Type B pancreatic cell (in vitro differentiated cells): Measurements from ENCODE around the gene DIP2A. TPM values are rescaled to one million over a fixed set of nuclear protein-coding genes. Genes with fewer than 3 reads are reported as not detected.

Experiments
- DNase-seq: peaks from one replicate; pipeline ENCODE4 v3.0.0; 2021; ENCODE audit warnings: mixed read lengths; ENCODE audit not compliant: unreplicated experiment; ENCODE audit errors: extremely low spot score
- H3K27ac Mint-ChIP-seq: 2 replicates; pipeline ENCODE4 v1.8.0; 2021; ENCODE audit warnings: mild to moderate bottlenecking, mixed read lengths
- H3K27me3 Mint-ChIP-seq: 2 replicates; pipeline ENCODE4 v1.8.0; 2021; ENCODE audit warnings: mixed read lengths
- H3K36me3 Mint-ChIP-seq: 2 replicates; pipeline ENCODE4 v1.8.0; 2021; ENCODE audit warnings: mixed read lengths
- H3K4me1 Mint-ChIP-seq: one replicate; pipeline ENCODE4 v1.8.0; 2021; ENCODE audit warnings: mixed read lengths; ENCODE audit not compliant: unreplicated experiment
- H3K4me3 Mint-ChIP-seq: 2 replicates; pipeline ENCODE4 v1.8.0; 2021; ENCODE audit warnings: mild to moderate bottlenecking, mixed read lengths
- H3K9me3 Mint-ChIP-seq: 2 replicates; pipeline ENCODE4 v1.8.0; 2021; ENCODE audit warnings: mixed read lengths
- CTCF ChIP-seq: fragments of 200-600 bp; sonication (generic); conservative IDR thresholded peaks from 2 replicates; pipeline ENCODE4 v1.5.0; 2021; ENCODE audit warnings: antibody characterized with exemption, mild to moderate bottlenecking
- total RNA-seq: library from RNA; stranded (reverse); gene quantifications from 2 replicates; pipeline ENCODE4 v1.2.1, GENCODE V29; 2021; ENCODE audit warnings: low replicate concordance

DIP2A gene
- total RNA-seq, 1 donor from 2014 or later = 49.4 TPM

- TF ChIP-seq CTCF = no peak
- H3K27ac Mint-ChIP-seq = no peak overlapping the region
- peaks cover 4% of the 10 kb centered on the region for H3K36me3 Mint-ChIP-seq
- H3K27me3 Mint-ChIP-seq = no peaks in the 10 kb centered on the region
- no peaks in the 10 kb centered on the region for H3K4me1 Mint-ChIP-seq
- DNase-seq = no peak
- no peak overlapping the region for H3K4me3 Mint-ChIP-seq
- no peaks in the 10 kb centered on the region for H3K9me3 Mint-ChIP-seq
Measured at GRCh38 chr21:46532080-46532479, 73.4 kb downstream of the DIP2A start.

- Mint-ChIP-seq H3K4me3 (no peak overlapping the region), H3K9me3 (no peaks in the 10 kb centered on the region), H3K36me3 (peaks cover 8% of the 10 kb centered on the region), H3K27me3 (no peaks in the 10 kb centered on the region), H3K4me1 (no peaks in the 10 kb centered on the region), H3K27ac (no peak overlapping the region)
- DNase-seq = no peak
- no peak for TF ChIP-seq CTCF
Measured at GRCh38 chr21:46537026-46537425, 78.3 kb downstream of the DIP2A start.

- H3K4me1 Mint-ChIP-seq = no peaks in the 10 kb centered on the region
- no peak for DNase-seq
- peaks cover 8% of the 10 kb centered on the region for H3K36me3 Mint-ChIP-seq
- H3K27ac Mint-ChIP-seq = no peak overlapping the region
- TF ChIP-seq CTCF = no peak
- no peaks in the 10 kb centered on the region for H3K9me3 Mint-ChIP-seq
- no peaks in the 10 kb centered on the region for H3K27me3 Mint-ChIP-seq
- H3K4me3 Mint-ChIP-seq = no peak overlapping the region
Measured at GRCh38 chr21:46538262-46538661, 79.6 kb downstream of the DIP2A start.

GRCh38 chr21:46538851-46539666, 80.4 kb downstream of the DIP2A start:
- no peak for DNase-seq
- H3K27ac Mint-ChIP-seq = no peak overlapping the region
- no peaks in the 10 kb centered on the region for H3K27me3 Mint-ChIP-seq
- no peak overlapping the region for H3K4me3 Mint-ChIP-seq
- peaks cover 11% of the 10 kb centered on the region for H3K36me3 Mint-ChIP-seq
- TF ChIP-seq CTCF = no peak
- H3K4me1 Mint-ChIP-seq = no peaks in the 10 kb centered on the region
- no peaks in the 10 kb centered on the region for H3K9me3 Mint-ChIP-seq

- no peak for TF ChIP-seq CTCF
- H3K9me3 Mint-ChIP-seq = no peaks in the 10 kb centered on the region
- peaks cover 14% of the 10 kb centered on the region for H3K36me3 Mint-ChIP-seq
- H3K4me3 Mint-ChIP-seq = no peak overlapping the region
- H3K27ac Mint-ChIP-seq = no peak overlapping the region
- no peak for DNase-seq
- no peaks in the 10 kb centered on the region for H3K27me3 Mint-ChIP-seq
- H3K4me1 Mint-ChIP-seq = no peaks in the 10 kb centered on the region
Measured at GRCh38 chr21:46540087-46540710, 81.5 kb downstream of the DIP2A start.
